UCSD-AML1 (cell line): ENCODE measurements around the gene CDK14.
"Not testable (repeated sequence)": the region's sequence is repeated elsewhere in the genome, so short reads cannot be mapped to it uniquely, and the experiment has no call there.

Source experiments
- DNase-seq: peaks from one replicate; lab custom pipeline; 2025; ENCODE audit not compliant: unreplicated experiment; lab: John Stamatoyannopoulos, UW

CDK14 gene

GRCh38 chr7:90889210-90889609 lies 293.1 kb downstream of the CDK14 start:
- no peak for DNase-seq

- no peak for DNase-seq
These were observed 293.5 kb downstream of the CDK14 start for GRCh38 chr7:90889644-90890043.

- DNase-seq: no peak
These were observed 295.4 kb downstream of the CDK14 start for GRCh38 chr7:90891529-90891928.

GRCh38 chr7:90892213-90892612 lies 296.1 kb downstream of the CDK14 start:
- no peak for DNase-seq

- no peak for DNase-seq
These were observed 298.0 kb downstream of the CDK14 start for GRCh38 chr7:90894122-90894521.

- DNase-seq: no peak
These were observed 300.3 kb downstream of the CDK14 start for GRCh38 chr7:90896458-90896857.

GRCh38 chr7:90897961-90898469 lies 301.9 kb downstream of the CDK14 start:
- no peak for DNase-seq

- DNase-seq: no peak
These were observed 304.7 kb downstream of the CDK14 start for GRCh38 chr7:90900628-90901356.

GRCh38 chr7:90903841-90904240 lies 307.7 kb downstream of the CDK14 start:
- no peak for DNase-seq

GRCh38 chr7:90910136-90910535 lies 314.0 kb downstream of the CDK14 start:
- DNase-seq: no peak

- DNase-seq: no peak
These were observed 320.2 kb downstream of the CDK14 start for GRCh38 chr7:90916319-90916718.

- no peak for DNase-seq
These were observed 321.4 kb downstream of the CDK14 start for GRCh38 chr7:90917539-90917938.

- no peak for DNase-seq
These were observed 322.2 kb downstream of the CDK14 start for GRCh38 chr7:90918303-90918702.

- DNase-seq: no peak
These were observed 323.7 kb downstream of the CDK14 start for GRCh38 chr7:90919816-90920215.

- no peak for DNase-seq
These were observed 324.2 kb downstream of the CDK14 start for GRCh38 chr7:90920336-90920735.

- no peak for DNase-seq
These were observed 327.4 kb downstream of the CDK14 start for GRCh38 chr7:90923541-90923997.

- DNase-seq: not testable (repeated sequence)
These were observed 332.7 kb downstream of the CDK14 start for GRCh38 chr7:90928700-90929424.

- no peak for DNase-seq
These were observed 336.1 kb downstream of the CDK14 start for GRCh38 chr7:90931986-90932916.

GRCh38 chr7:90933041-90933440 lies 336.9 kb downstream of the CDK14 start:
- DNase-seq: no peak

- no peak for DNase-seq
These were observed 337.9 kb downstream of the CDK14 start for GRCh38 chr7:90933984-90934383.

GRCh38 chr7:90938371-90938770 lies 342.2 kb downstream of the CDK14 start:
- no peak for DNase-seq
